Smooth muscle cell (in vitro differentiated cells): Measurements from ENCODE around the gene CCDC9. TPM values are rescaled to one million over a fixed set of nuclear protein-coding genes. Genes with fewer than 3 reads are reported as not detected.

Experiments used
- DNase-seq: peaks from one replicate; lab custom pipeline; 2025; ENCODE audit not compliant: unreplicated experiment; lab: John Stamatoyannopoulos, UW
- H2AFZ ChIP-seq: fragments of 200-600 bp; sonication (generic); 2 replicates; pipeline ENCODE4 v1.6.0; 2016; ENCODE audit warnings: antibody characterized with exemption, low read depth, mild to moderate bottlenecking
- H3F3A ChIP-seq: fragments of 200-600 bp; sonication (generic); 2 replicates; pipeline ENCODE4 v1.6.0; 2017; ENCODE audit warnings: antibody characterized with exemption, low read depth
- H3K27ac ChIP-seq: fragments of 200-600 bp; sonication (generic); 2 replicates; pipeline ENCODE4 v1.5.1; 2016; ENCODE audit warnings: low read depth, mild to moderate bottlenecking
- H3K27me3 ChIP-seq: fragments of 200-600 bp; sonication (generic); 2 replicates; pipeline ENCODE4 v1.6.1; 2016; ENCODE audit warnings: low read depth, mild to moderate bottlenecking
- H3K36me3 ChIP-seq: fragments of 200-600 bp; sonication (generic); 2 replicates; pipeline ENCODE4 v1.5.1; 2016; ENCODE audit warnings: low read depth
- H3K4me1 ChIP-seq: fragments of 200-600 bp; sonication (generic); 2 replicates; pipeline ENCODE4 v1.5.1; 2016; ENCODE audit warnings: low read depth
- H3K4me2 ChIP-seq: fragments of 200-600 bp; sonication (generic); 2 replicates; pipeline ENCODE4 v1.6.0; 2016; ENCODE audit warnings: mild to moderate bottlenecking
- H3K4me3 ChIP-seq: fragments of 200-600 bp; sonication (generic); 2 replicates; pipeline ENCODE4 v1.5.1; 2016; ENCODE audit warnings: mild to moderate bottlenecking
- H3K79me2 ChIP-seq: fragments of 200-600 bp; sonication (generic); 2 replicates; pipeline ENCODE4 v1.6.0; 2016; ENCODE audit warnings: low read depth, mild to moderate bottlenecking
- H3K9ac ChIP-seq: fragments of 200-600 bp; sonication (generic); 2 replicates; pipeline ENCODE4 v1.6.0; 2016; ENCODE audit warnings: low read depth
- H3K9me3 ChIP-seq: fragments of 200-600 bp; sonication (generic); replicated peaks from 2 replicates; pipeline ENCODE4 v1.5.1; 2016; ENCODE audit warnings: low read depth
- H4K20me1 ChIP-seq: fragments of 200-600 bp; sonication (generic); 2 replicates; pipeline ENCODE4 v1.6.0; 2016; ENCODE audit warnings: low read depth
- CTCF ChIP-seq: fragments of 200-600 bp; sonication (generic); IDR thresholded peaks from 2 replicates; pipeline ENCODE4 v1.5.1; 2017; ENCODE audit warnings: borderline replicate concordance, mild to moderate bottlenecking, antibody characterized with exemption; ENCODE audit not compliant: insufficient read depth, poor library complexity, severe bottlenecking
- WGBS: methylation state at CpG from one replicate; pipeline ENCODE4 v1.1.7; 2016; ENCODE audit warnings: low lambda C conversion rate; 5-methylcytosine and 5-hydroxymethylcytosine counted together
- polyA plus RNA-seq: library from polyadenylated mRNA; unstranded; fragments of >200 nt; fragmentation: Nextera tagmentation; extraction: Ambion mirVana; gene quantifications from 2 replicates; pipeline ENCODE4 v1.2.1, GENCODE V29; 2016
- total RNA-seq: library from RNA; depleted of rRNA; stranded (reverse); fragments of >200 nt; gene quantifications from 2 replicates; pipeline ENCODE4 v1.2.3, GENCODE V29; 2014

CCDC9 gene
- total and polyA plus RNA-seq, 2 experiments from 2014 or later = 6.4 to 12.7 TPM

- H3K9ac ChIP-seq = no peak overlapping the region
- H3K79me2 ChIP-seq = peaks cover 16% of the 10 kb centered on the region
- H3K4me2 ChIP-seq = no peak overlapping the region
- H3F3A ChIP-seq = peaks cover 3% of the 10 kb centered on the region
- H2AFZ ChIP-seq = no peak overlapping the region
- DNase-seq = no peak
- H3K9me3 ChIP-seq = no peaks in the 10 kb centered on the region
- peaks cover 5% of the 10 kb centered on the region for H3K36me3 ChIP-seq
- no peaks in the 10 kb centered on the region for H3K27me3 ChIP-seq
- no peak for TF ChIP-seq CTCF
- no peak overlapping the region for H3K27ac ChIP-seq
- peaks cover 50% of the 10 kb centered on the region for H4K20me1 ChIP-seq
- no peak overlapping the region for H3K4me3 ChIP-seq
- 91% methylated on average over 17 of the region's 21 CpGs for WGBS
- no peaks in the 10 kb centered on the region for H3K4me1 ChIP-seq
Observed at GRCh38 chr19:47266401-47266941, 10.1 kb downstream of the CCDC9 start.

- 97% methylated on average over 14 of the region's 14 CpGs for WGBS
- TF ChIP-seq CTCF = no peak
- H3K4me1 ChIP-seq = peaks cover 6% of the 10 kb centered on the region
- H3K79me2 ChIP-seq = peaks cover 15% of the 10 kb centered on the region
- no peak overlapping the region for H3K27ac ChIP-seq
- no peaks in the 10 kb centered on the region for H3K27me3 ChIP-seq
- H2AFZ ChIP-seq = no peak overlapping the region
- H3K9ac ChIP-seq = no peak overlapping the region
- H3K9me3 ChIP-seq = no peaks in the 10 kb centered on the region
- H4K20me1 ChIP-seq = peaks cover 48% of the 10 kb centered on the region
- H3K4me2 ChIP-seq = no peak overlapping the region
- no peak overlapping the region for H3K4me3 ChIP-seq
- DNase-seq = no peak
- peaks cover 5% of the 10 kb centered on the region for H3K36me3 ChIP-seq
- H3F3A ChIP-seq = peaks cover 8% of the 10 kb centered on the region
Observed at GRCh38 chr19:47267350-47267759, 11.0 kb downstream of the CCDC9 start.

- no peak overlapping the region for H3K4me3 ChIP-seq
- peaks cover 42% of the 10 kb centered on the region for H4K20me1 ChIP-seq
- H3K79me2 ChIP-seq = peaks cover 10% of the 10 kb centered on the region
- peaks cover 5% of the 10 kb centered on the region for H3K36me3 ChIP-seq
- TF ChIP-seq CTCF = no peak
- WGBS = 81% methylated on average over 6 of the region's 6 CpGs
- H3K9ac ChIP-seq = no peak overlapping the region
- H3F3A ChIP-seq = peaks cover 14% of the 10 kb centered on the region
- no peaks in the 10 kb centered on the region for H3K9me3 ChIP-seq
- DNase-seq = no peak
- no peak overlapping the region for H3K4me2 ChIP-seq
- H2AFZ ChIP-seq = no peak overlapping the region
- H3K4me1 ChIP-seq = peaks cover 12% of the 10 kb centered on the region
- H3K27ac ChIP-seq = peak overlapping the region; percentile 8
- no peaks in the 10 kb centered on the region for H3K27me3 ChIP-seq
Observed at GRCh38 chr19:47268028-47268427, 11.7 kb downstream of the CCDC9 start.

GRCh38 chr19:47269596-47269995, 13.3 kb downstream of the CCDC9 start:
- H3K36me3 ChIP-seq = peaks cover 5% of the 10 kb centered on the region
- no peaks in the 10 kb centered on the region for H3K9me3 ChIP-seq
- H3K79me2 ChIP-seq = peaks cover 3% of the 10 kb centered on the region
- H3K4me1 ChIP-seq = peaks cover 12% of the 10 kb centered on the region
- H3K9ac ChIP-seq = no peak overlapping the region
- no peak for TF ChIP-seq CTCF
- no peak overlapping the region for H3K4me2 ChIP-seq
- H4K20me1 ChIP-seq = peaks cover 29% of the 10 kb centered on the region
- H2AFZ ChIP-seq = no peak overlapping the region
- H3K27me3 ChIP-seq = no peaks in the 10 kb centered on the region
- DNase-seq = no peak
- 89% methylated on average over 7 of the region's 7 CpGs for WGBS
- H3F3A ChIP-seq = peaks cover 20% of the 10 kb centered on the region
- H3K4me3 ChIP-seq = no peak overlapping the region
- H3K27ac ChIP-seq = no peak overlapping the region
